Type B pancreatic cell (in vitro differentiated cells): Measurements from ENCODE around the gene PLA2G2C. TPM values are rescaled to one million over a fixed set of nuclear protein-coding genes. Genes with fewer than 3 reads are reported as not detected.

ENCODE experiments used
- DNase-seq: peaks from one replicate; pipeline ENCODE4 v3.0.0; 2021; ENCODE audit warnings: mixed read lengths; ENCODE audit not compliant: unreplicated experiment; ENCODE audit errors: extremely low spot score
- H3K27ac Mint-ChIP-seq: 2 replicates; pipeline ENCODE4 v1.8.0; 2021; ENCODE audit warnings: mild to moderate bottlenecking, mixed read lengths
- H3K27me3 Mint-ChIP-seq: 2 replicates; pipeline ENCODE4 v1.8.0; 2021; ENCODE audit warnings: mixed read lengths
- H3K36me3 Mint-ChIP-seq: 2 replicates; pipeline ENCODE4 v1.8.0; 2021; ENCODE audit warnings: mixed read lengths
- H3K4me1 Mint-ChIP-seq: one replicate; pipeline ENCODE4 v1.8.0; 2021; ENCODE audit warnings: mixed read lengths; ENCODE audit not compliant: unreplicated experiment
- H3K4me3 Mint-ChIP-seq: 2 replicates; pipeline ENCODE4 v1.8.0; 2021; ENCODE audit warnings: mild to moderate bottlenecking, mixed read lengths
- H3K9me3 Mint-ChIP-seq: 2 replicates; pipeline ENCODE4 v1.8.0; 2021; ENCODE audit warnings: mixed read lengths
- total RNA-seq: library from RNA; stranded (reverse); gene quantifications from 2 replicates; pipeline ENCODE4 v1.2.1, GENCODE V29; 2021; ENCODE audit warnings: low replicate concordance
- TF ChIP-seq, protein P1 (sequence below): fragments of 200-600 bp; sonication (generic); conservative IDR thresholded peaks from 2 replicates; pipeline ENCODE4 v1.5.0; 2021; ENCODE audit warnings: antibody characterized with exemption, mild to moderate bottlenecking

The PLA2G2C gene
- total RNA-seq, 1 donor from 2014 or later, result not detected

DNA sequence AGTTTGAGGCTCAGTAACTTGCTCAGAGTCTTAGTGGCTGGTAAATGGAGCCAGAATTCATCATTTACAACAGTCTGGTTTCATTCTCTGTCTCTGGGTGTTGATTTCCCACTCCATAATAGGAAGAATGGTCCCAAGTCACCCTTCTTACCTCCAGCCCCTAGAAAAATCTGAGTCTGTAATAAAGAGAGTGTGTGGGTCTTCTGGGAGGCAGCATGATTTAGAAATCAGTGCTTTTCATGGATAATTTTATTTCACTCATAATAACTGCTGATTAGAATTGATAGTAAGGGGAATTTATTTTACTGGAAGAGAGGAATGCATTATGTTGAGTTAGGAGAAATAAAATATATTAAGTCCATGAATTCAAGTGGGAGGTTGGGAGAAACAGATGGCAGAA lies 69.1 kb downstream of the PLA2G2C start:
- no peaks in the 10 kb centered on the region for H3K4me1 Mint-ChIP-seq
- H3K36me3 Mint-ChIP-seq, result no peaks in the 10 kb centered on the region
- no peak overlapping the region for H3K27ac Mint-ChIP-seq
- H3K27me3 Mint-ChIP-seq, result peaks cover 38% of the 10 kb centered on the region
- H3K4me3 Mint-ChIP-seq, result no peak overlapping the region
- TF ChIP-seq, protein P1, sequence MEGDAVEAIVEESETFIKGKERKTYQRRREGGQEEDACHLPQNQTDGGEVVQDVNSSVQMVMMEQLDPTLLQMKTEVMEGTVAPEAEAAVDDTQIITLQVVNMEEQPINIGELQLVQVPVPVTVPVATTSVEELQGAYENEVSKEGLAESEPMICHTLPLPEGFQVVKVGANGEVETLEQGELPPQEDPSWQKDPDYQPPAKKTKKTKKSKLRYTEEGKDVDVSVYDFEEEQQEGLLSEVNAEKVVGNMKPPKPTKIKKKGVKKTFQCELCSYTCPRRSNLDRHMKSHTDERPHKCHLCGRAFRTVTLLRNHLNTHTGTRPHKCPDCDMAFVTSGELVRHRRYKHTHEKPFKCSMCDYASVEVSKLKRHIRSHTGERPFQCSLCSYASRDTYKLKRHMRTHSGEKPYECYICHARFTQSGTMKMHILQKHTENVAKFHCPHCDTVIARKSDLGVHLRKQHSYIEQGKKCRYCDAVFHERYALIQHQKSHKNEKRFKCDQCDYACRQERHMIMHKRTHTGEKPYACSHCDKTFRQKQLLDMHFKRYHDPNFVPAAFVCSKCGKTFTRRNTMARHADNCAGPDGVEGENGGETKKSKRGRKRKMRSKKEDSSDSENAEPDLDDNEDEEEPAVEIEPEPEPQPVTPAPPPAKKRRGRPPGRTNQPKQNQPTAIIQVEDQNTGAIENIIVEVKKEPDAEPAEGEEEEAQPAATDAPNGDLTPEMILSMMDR, result no peak
- no peaks in the 10 kb centered on the region for H3K9me3 Mint-ChIP-seq
- no peak for DNase-seq

DNA sequence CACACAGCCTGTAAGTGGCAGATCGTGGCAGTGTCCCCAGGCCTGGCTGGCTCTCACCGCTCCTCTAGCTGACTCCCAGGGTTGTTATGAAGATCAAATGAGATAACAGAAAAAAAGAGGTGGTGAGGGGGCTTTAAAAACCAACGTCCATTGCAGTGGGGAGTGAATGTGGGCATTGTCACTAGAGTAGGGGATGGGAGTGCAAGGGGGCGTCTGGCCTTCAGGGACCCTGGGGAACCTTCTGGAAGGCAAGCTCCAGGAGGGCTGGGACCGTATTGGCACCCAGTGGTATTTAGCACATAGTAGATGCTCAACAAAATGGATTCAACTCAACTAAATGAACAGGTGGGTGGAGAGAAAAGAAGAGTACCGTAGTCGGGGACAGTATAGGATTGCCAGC lies 70.4 kb downstream of the PLA2G2C start:
- H3K27ac Mint-ChIP-seq, result no peak overlapping the region
- H3K4me3 Mint-ChIP-seq, result no peak overlapping the region
- peaks cover 27% of the 10 kb centered on the region for H3K27me3 Mint-ChIP-seq
- no peaks in the 10 kb centered on the region for H3K4me1 Mint-ChIP-seq
- TF ChIP-seq, protein P1, result no peak
- no peaks in the 10 kb centered on the region for H3K9me3 Mint-ChIP-seq
- no peaks in the 10 kb centered on the region for H3K36me3 Mint-ChIP-seq
- no peak for DNase-seq

DNA sequence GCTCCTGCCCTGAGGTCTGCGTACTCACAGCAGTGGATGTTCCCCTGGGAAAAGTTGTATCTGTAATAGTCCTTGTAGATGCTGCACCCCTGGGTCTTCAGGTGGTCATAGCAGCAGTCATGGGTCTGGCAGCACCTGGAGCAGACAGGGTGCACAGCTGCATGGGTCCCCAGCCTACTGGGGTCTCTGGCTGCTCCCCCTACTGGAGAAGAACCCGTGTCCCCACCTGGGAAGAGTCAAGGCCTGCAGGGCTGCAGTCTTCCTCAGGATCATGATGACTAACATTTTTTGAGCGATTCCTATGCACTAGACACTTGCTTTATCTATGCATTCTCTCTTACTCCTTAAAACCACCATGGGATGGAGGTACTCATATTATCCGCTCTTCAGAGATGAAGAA lies 70.8 kb downstream of the PLA2G2C start:
- DNase-seq, result no peak
- TF ChIP-seq, protein P1, result no peak
- Mint-ChIP-seq H3K27me3 (peaks cover 23% of the 10 kb centered on the region), H3K4me3 (no peak overlapping the region), H3K4me1 (no peaks in the 10 kb centered on the region), H3K36me3 (no peaks in the 10 kb centered on the region), H3K27ac (no peak overlapping the region), H3K9me3 (no peaks in the 10 kb centered on the region)

DNA sequence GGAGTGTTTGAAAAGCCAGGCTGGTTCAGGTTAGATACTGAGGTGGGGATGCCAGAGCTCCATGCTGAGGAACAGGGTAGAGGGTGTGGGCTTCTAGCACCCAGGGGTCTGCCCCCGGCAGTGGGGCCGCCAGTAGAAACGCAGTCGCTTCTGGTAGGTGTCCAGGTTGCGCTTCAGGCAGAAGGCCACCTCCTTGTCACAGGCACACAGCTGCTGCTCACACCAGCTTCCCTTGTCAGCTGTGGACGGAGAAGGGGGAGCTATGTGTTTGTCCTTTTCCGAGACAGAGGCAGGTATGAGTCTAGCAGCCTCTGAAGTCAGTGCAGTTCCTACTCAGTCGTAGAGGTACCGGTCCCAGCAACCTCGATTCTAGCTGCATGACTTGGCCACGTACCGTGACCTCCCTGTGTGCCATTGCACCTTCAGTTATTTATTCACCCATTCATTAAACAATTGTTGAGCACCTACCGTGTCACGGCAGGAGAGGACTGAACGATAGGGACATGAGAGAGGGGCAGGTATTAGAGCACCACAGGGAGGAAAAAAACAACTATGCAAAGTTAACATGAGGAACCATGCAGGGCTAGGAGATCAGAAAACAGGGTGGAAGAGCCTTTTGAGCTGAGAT lies 72.2 kb downstream of the PLA2G2C start:
- no peaks in the 10 kb centered on the region for H3K9me3 Mint-ChIP-seq
- peaks cover 17% of the 10 kb centered on the region for H3K27me3 Mint-ChIP-seq
- H3K36me3 Mint-ChIP-seq, result no peaks in the 10 kb centered on the region
- H3K4me1 Mint-ChIP-seq, result no peaks in the 10 kb centered on the region
- no peak overlapping the region for H3K4me3 Mint-ChIP-seq
- TF ChIP-seq, protein P1, result no peak
- DNase-seq, result no peak
- no peak overlapping the region for H3K27ac Mint-ChIP-seq

Other genes starting within 250 kb of the PLA2G2C start
- 26.1 and 53.2 TPM in 2 replicates for gene PLA2G2A, start 206.9 kb downstream of the PLA2G2C start, total RNA-seq
- not detected in 2 replicates for gene PLA2G5, start 116.3 kb downstream of the PLA2G2C start, total RNA-seq
- gene PLA2G2D, start 67.0 kb downstream of the PLA2G2C start, total RNA-seq, result not detected in 2 replicates
- not detected in 2 replicates for gene PLA2G2F, start 47.2 kb downstream of the PLA2G2C start, total RNA-seq
- 1.6 and 5.0 TPM in 2 replicates for gene UBXN10, start 422 bp downstream of the PLA2G2C start, total RNA-seq
- 1.9 and 2.8 TPM in 2 replicates for gene VWA5B1, start 104.4 kb upstream of the PLA2G2C start, total RNA-seq